ENCODE measurements around the gene ZBTB12.
"Not testable (repeated sequence)": the region's sequence is repeated elsewhere in the genome, so short reads cannot be mapped to it uniquely, and the experiment has no call there.

Gene ZBTB12

GRCh38 chr6:31911826-31912585, 10.1 kb upstream of the ZBTB12 start:
- TF ChIP-seq, protein P1, sequence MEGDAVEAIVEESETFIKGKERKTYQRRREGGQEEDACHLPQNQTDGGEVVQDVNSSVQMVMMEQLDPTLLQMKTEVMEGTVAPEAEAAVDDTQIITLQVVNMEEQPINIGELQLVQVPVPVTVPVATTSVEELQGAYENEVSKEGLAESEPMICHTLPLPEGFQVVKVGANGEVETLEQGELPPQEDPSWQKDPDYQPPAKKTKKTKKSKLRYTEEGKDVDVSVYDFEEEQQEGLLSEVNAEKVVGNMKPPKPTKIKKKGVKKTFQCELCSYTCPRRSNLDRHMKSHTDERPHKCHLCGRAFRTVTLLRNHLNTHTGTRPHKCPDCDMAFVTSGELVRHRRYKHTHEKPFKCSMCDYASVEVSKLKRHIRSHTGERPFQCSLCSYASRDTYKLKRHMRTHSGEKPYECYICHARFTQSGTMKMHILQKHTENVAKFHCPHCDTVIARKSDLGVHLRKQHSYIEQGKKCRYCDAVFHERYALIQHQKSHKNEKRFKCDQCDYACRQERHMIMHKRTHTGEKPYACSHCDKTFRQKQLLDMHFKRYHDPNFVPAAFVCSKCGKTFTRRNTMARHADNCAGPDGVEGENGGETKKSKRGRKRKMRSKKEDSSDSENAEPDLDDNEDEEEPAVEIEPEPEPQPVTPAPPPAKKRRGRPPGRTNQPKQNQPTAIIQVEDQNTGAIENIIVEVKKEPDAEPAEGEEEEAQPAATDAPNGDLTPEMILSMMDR (IDR thresholded peaks at IDR 0.05; ENCODE audit: low read depth, low read length): no peak
- DNase-seq (ENCODE audit: low read depth in 2 of 2): no peak

GRCh38 chr6:31909298-31909697, 7.4 kb upstream of the ZBTB12 start:
- H3K4me3 ChIP-seq (replicated peaks in 1 of 2; ENCODE audit: low read depth in 2 of 2, low read length in 2 of 2); DNase-seq (ENCODE audit: low read depth in 2 of 2): not testable (repeated sequence)

More at GRCh38 chr6:31911826-31912585, 10.1 kb upstream of the ZBTB12 start:
- H3K4me3 ChIP-seq (replicated peaks in 1 of 2; ENCODE audit: low read depth in 2 of 2, low read length in 2 of 2): no peak overlapping the region

- no peak overlapping the region for H3K4me3 ChIP-seq (replicated peaks in 1 of 2; ENCODE audit: low read depth in 2 of 2, low read length in 2 of 2)
- TF ChIP-seq, protein P1 (IDR thresholded peaks at IDR 0.05; ENCODE audit: low read depth, low read length): no peak
- peak; percentile 46 to 68 for DNase-seq (ENCODE audit: low read depth in 2 of 2)
Observed at GRCh38 chr6:31908791-31909190, 6.9 kb upstream of the ZBTB12 start.

GRCh38 chr6:31908255-31908654, 6.4 kb upstream of the ZBTB12 start:
- not testable (repeated sequence) for DNase-seq (ENCODE audit: low read depth in 2 of 2)

DNA sequence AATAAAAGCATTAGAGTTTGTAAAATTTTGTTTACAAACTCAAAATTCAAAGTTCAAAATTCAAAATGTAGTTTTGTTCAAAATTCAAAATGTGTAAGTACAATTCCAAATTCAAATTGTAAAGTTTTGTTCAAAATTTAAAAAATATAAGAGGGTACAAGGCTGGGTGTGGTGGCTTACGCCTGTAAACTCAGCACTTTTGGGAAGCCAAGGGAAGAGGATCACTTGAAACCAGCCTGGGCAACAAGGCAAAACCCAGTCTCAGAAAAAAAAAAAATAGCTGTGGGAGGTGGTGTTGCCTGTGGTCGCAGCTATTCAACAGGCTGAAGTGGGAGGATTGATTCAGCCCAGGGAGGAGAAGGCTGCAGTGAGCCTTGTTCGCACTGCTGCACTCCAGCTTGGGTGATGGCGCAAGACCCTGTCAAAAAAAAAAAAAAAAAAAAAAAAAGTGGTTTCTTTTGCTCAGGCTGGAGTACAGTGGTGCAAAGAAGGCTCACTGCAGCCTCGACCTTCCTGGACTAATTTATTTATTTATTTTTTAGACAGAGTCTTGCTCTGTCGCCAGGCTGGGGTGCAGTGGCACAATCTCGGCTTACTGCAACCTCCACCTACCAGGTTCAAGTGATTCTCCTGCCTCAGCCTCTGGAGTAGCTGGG, 5.4 kb upstream of the ZBTB12 start:
- DNase-seq (ENCODE audit: low read depth in 2 of 2): peak; percentile 85 to 96
- no peak overlapping the region for H3K4me3 ChIP-seq (replicated peaks in 1 of 2; ENCODE audit: low read depth in 2 of 2, low read length in 2 of 2)
- TF ChIP-seq, protein P1 (IDR thresholded peaks at IDR 0.05; ENCODE audit: low read depth, low read length): no peak

More at GRCh38 chr6:31908255-31908654, 6.4 kb upstream of the ZBTB12 start:
- not testable (repeated sequence) for H3K4me3 ChIP-seq (replicated peaks in 1 of 2; ENCODE audit: low read depth in 2 of 2, low read length in 2 of 2)

- DNase-seq (ENCODE audit: low read depth in 2 of 2); H3K4me3 ChIP-seq (replicated peaks in 1 of 2; ENCODE audit: low read depth in 2 of 2, low read length in 2 of 2): not testable (repeated sequence)
Observed at GRCh38 chr6:31906727-31907126, 4.8 kb upstream of the ZBTB12 start.

DNA sequence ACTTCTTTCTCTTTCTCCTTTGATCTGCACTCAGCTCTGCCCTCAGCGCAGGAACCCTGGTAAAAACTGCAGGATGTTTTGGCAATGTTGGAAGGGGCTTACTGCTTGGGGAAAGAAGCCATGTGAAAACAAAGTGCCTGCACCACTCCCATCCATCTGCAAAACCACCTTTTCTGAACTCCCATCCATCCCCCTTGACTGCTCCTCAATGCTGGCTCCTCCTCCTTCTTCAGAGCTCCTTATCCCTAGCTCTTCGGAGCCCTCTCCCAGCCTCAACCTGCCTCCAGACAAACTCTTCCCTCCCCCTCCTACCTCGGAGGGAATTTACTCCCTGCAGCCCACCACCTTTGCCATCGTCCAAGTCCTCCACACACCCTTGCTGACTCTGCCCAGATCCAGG, 4.2 kb upstream of the ZBTB12 start:
- no peak overlapping the region for H3K4me3 ChIP-seq (replicated peaks in 1 of 2; ENCODE audit: low read depth in 2 of 2, low read length in 2 of 2)
- no peak for DNase-seq (ENCODE audit: low read depth in 2 of 2)
- TF ChIP-seq, protein P1 (IDR thresholded peaks at IDR 0.05; ENCODE audit: low read depth, low read length): no peak

DNA sequence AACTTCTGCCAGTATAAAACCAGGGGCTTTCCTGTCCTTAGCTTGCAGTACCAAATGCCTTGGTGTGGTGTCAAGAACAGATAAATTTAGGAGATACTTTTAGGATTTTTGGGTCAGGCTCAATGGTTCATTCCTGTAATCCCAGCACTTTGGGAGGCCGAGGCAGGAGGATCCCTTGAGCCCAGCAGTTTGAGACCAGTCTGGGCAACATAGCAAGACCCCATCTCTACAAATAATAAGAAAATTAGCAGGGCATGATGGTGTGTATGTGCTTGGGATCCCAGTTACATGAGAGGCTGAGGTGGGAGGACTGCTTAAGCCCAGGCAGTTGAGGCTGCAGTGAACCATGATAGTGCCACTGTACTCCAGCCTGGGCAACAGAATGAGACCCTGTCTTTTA, 3.2 kb upstream of the ZBTB12 start:
- H3K4me3 ChIP-seq (replicated peaks in 1 of 2; ENCODE audit: low read depth in 2 of 2, low read length in 2 of 2): no peak overlapping the region
- no peak for DNase-seq (ENCODE audit: low read depth in 2 of 2)
- TF ChIP-seq, protein P1 (IDR thresholded peaks at IDR 0.05; ENCODE audit: low read depth, low read length): no peak
